HG02885 (cell line): ENCODE results near the gene PMPCA.
"Not testable (repeated sequence)": the region's sequence is repeated elsewhere in the genome, so short reads cannot be mapped to it uniquely, and the experiment has no call there.

Experiments used
- ATAC-seq: cut with Tn5 transposase; IDR thresholded peaks from one replicate; pipeline ENCODE4 v1.9.1; 2021; ENCODE audit warnings: mild to moderate bottlenecking; ENCODE audit not compliant: unreplicated experiment, poor library complexity

The PMPCA gene

GRCh38 chr9:136393531-136393930, 16.9 kb upstream of the PMPCA start:
- ATAC-seq: no peak

GRCh38 chr9:136394312-136395019, 16.0 kb upstream of the PMPCA start:
- ATAC-seq: no peak

GRCh38 chr9:136395020-136395340, 15.5 kb upstream of the PMPCA start:
- ATAC-seq: no peak

- no peak for ATAC-seq
These were observed 14.9 kb upstream of the PMPCA start for GRCh38 chr9:136395345-136396218.

GRCh38 chr9:136396219-136396515, 14.3 kb upstream of the PMPCA start:
- ATAC-seq: no peak

- ATAC-seq: no peak
These were observed 12.8 kb upstream of the PMPCA start for GRCh38 chr9:136397643-136398042.

- ATAC-seq: no peak
These were observed 12.2 kb upstream of the PMPCA start for GRCh38 chr9:136398286-136398685.

- peak; percentile 27 for ATAC-seq
These were observed 11.1 kb upstream of the PMPCA start for GRCh38 chr9:136399176-136400037.

GRCh38 chr9:136400038-136400834, 10.2 kb upstream of the PMPCA start, which contains the start of gene SNAPC4:
Gene SNAPC4 (minus strand): TSS chr9:136400170. CDS start chr9:136398428, 1,742 bp downstream.
- peak; percentile 76 for ATAC-seq

GRCh38 chr9:136401173-136401922, 9.1 kb upstream of the PMPCA start:
- ATAC-seq: no peak

- ATAC-seq: no peak
These were observed 8.4 kb upstream of the PMPCA start for GRCh38 chr9:136402067-136402466.

- no peak for ATAC-seq
These were observed 6.9 kb upstream of the PMPCA start for GRCh38 chr9:136403538-136403914.

- no peak for ATAC-seq
These were observed 6.3 kb upstream of the PMPCA start for GRCh38 chr9:136403915-136404800.

GRCh38 chr9:136404801-136405136, 5.7 kb upstream of the PMPCA start:
- ATAC-seq: no peak

GRCh38 chr9:136405481-136405880, 5.0 kb upstream of the PMPCA start:
- no peak for ATAC-seq

- ATAC-seq: not testable (repeated sequence)
These were observed 4.6 kb upstream of the PMPCA start for GRCh38 chr9:136405904-136406303.

- not testable (repeated sequence) for ATAC-seq
These were observed 3.4 kb upstream of the PMPCA start for GRCh38 chr9:136407061-136407460.

- ATAC-seq: no peak
These were observed 2.5 kb upstream of the PMPCA start for GRCh38 chr9:136407911-136408310.
